Bone marrow (tissue), 2 donors: ENCODE measurements around the gene CCSER2.

Experiments used
- DNase-seq, 2 donors: peaks; one replicate each; lab custom pipeline; 2025; lab: John Stamatoyannopoulos, UW

The CCSER2 gene

DNA sequence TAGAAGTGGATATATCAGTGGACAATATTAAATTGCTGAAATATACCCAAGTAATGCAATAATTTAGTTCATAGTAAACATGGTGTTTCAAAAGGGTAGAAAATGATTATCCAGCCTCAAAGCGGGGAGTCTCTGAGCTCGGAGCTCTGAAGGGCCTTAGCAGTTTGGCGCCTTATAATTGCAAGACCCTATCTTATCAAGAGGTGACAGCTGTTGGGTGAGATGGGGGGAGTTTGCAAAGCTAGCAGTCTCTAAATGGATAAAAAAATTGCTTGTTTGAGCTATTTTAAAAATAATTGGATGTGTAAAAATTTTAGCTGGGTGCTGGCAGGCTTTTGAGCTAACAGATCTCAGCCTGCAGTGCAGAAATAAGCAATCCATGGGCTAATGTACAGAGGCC, 219.2 kb downstream of the CCSER2 start:
- no peak for DNase-seq

DNA sequence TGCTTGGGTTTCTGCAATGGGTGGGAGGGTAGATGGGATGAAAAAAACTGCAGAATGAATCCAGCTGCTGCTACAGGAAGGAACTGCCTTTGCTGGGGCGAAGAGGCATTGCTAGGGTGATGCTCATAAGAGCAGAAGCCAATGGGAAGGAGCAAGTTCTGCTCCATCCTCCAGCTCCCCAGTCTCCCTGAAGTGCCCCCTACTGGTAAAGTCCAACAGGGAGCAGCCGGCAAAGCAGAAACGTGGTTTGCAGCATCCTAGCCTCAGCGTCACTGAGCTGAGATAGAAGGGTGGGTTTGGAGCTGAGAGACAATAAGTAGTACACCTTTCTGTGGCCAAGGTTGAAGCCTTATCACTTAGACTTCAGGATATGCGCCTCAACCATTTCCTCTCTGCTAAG, 220.5 kb downstream of the CCSER2 start:
- no peak for DNase-seq

DNA sequence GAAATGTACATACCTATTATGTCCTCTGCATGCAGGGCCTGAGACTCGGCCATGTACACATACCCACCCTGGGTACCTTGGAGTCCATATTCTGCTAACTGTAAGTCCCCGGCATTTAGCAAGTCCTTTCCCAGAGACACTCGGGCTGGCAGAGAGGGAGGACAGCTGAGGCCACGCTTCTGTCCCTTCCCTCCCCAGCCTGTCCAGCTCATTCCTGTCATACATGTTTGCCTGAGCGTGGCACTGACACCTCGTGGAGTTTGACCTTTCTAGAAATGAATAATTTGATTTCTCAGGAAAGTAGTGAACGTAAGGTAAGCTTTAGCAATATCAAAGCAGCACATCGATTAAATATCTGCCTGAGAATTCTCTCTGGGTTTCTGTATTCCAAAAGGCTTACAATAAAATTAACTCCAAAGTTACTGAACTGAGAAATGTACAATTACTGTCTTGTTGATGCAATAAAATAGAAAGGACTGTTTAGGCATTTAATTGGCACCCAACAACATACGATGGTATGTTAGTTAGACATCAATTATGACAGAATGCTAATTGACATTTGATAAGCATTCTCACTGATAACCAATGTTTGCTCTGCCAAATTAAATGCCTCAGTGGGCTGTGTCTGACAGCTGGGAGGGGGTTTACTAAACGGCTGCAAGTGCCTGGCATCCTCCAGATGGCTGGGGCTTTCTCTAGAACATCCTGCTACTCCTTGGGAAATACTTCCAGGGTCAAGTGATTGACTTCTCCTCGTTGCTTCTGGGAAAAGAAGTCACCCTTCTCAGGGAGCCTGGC, 221.2 kb downstream of the CCSER2 start:
- no peak for DNase-seq

DNA sequence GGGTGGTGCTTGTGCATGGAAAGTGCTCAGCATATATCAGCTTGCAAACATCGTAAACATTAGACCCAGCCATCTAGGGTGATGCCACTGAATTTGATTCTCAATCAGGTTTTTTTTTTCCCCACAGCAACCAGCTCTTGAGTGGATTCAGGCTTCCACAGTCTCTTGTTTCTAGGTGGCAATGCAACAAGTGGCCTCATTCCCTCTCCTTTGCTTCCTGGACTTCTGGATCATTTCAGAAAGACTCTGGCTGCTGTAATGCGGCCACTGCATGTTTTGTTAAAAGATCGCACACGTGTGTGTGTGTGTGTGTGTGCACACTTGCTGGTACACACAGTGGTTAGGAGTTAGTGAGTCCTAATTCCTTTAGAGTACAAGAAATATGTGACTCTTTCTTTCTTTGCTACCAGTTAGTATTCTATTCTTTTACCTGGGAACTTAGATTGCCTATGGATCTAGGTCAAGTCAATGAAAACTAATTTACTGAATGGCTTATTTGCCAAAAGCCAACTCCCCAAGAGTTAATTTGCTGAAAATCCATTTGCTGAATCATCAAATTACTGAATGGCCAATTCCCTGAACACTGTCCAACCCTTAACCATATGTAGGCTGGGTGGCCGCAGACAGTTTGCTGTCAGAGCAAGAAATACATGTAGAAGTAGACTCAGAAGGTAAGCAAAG, 222.5 kb downstream of the CCSER2 start:
- DNase-seq: no peak

DNA sequence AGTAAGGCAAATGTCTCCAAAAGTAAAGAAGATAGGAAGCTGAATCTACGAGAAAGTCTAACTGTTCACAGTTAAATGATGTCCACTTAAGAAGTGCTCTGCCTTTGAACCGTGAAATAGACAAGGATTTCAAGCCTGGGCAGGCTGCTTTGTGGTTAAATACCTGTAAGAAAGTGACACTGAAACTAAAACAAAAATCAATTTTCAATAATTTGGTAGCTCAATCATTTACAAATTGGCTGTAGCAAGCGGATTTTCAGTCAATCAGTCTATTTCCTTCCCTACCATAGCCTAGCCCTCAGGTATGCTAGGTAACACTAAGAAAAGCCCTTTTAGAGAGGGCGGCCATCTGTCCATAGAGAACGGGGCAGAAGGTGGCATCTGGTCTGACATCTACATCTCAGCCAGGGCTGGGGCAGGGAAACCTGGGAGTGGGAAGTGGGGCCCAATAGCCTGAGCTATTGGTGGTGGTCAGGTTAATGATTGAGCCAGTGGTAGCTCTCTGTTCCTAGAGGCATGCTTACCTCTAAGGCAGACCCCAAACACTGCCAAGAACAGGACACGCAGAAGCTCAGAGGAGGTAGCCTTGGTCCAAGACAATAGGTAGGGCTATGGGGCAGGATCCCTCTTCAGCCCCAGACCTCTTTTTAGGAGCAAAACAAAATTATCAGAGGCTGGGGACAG, 223.2 kb downstream of the CCSER2 start:
- no peak for DNase-seq

DNA sequence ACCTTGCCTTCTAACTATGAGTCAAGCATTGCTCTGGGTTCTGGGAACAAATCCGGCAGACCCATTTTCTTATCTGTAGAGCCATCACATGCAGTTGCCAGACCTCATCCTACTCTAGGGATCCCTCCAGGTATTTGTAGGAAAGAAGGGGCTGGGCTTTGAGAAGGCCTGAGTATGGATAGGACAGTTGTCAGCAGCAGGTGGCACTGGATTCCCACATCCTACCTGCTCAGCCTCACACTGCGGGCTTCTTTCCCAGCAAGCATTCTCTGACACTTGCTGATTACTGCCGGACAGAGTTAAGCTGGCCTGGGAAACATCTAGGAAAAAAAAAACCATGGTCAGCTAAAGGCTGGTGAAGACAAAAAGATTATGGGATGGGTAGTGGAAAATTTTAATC, 224.1 kb downstream of the CCSER2 start:
- no peak for DNase-seq

DNA sequence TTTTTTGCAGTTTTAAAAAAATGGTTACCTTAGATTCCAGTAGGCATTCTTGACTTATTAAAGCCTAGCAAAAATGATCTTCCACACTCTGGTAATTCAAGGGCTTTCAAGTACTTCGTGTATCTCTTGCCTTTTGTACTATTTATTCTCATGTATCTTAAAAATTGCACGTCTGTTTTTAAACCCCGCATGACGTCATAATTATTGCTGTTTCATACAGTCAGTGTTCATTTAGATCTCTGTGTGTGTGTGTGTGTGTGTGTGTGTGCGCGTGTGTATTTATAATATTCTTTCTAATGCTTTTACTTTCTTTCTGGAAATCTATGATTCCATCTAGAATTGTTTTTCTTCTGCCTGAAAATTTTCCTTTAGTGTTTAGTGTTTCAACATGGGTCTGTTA, 234.2 kb downstream of the CCSER2 start:
- no peak for DNase-seq

DNA sequence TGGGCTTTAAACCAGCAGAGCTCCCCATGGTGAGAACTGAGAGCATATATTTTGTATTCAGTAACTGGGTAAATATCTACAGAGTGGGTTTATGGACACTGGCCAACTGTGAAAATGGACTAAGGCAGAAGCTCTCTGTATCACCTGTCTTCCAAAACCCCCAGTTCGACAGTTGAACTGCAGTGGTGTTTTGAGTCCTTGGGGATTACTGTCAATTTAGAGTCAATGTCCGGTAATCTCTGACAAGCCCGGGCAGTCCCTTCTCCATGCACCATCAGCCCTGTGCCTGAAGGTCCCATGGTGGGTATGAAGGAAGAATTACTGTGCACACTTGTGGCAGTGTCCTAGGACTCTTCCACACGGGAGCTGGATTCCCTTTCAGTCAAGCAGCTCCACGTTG, 235.0 kb downstream of the CCSER2 start:
- no peak for DNase-seq

DNA sequence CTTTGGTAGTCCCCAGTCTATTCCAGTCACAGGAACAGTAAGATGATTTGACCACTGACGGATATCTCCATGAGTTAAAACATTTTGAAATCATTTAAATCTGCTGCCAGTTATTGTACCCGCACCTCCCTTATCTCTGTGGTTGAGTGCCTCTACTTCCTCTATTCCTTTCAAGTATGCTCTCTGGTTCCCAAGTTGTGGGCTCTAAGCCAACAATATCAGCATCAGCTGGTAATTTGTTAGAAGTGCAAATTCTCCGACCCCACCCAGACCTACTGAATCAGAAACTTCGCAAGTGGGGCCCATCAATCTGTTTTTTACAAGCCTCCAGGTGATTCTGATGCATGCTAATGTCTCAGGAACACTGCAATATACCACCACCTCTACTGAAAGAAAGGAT, 235.5 kb downstream of the CCSER2 start:
- no peak for DNase-seq

DNA sequence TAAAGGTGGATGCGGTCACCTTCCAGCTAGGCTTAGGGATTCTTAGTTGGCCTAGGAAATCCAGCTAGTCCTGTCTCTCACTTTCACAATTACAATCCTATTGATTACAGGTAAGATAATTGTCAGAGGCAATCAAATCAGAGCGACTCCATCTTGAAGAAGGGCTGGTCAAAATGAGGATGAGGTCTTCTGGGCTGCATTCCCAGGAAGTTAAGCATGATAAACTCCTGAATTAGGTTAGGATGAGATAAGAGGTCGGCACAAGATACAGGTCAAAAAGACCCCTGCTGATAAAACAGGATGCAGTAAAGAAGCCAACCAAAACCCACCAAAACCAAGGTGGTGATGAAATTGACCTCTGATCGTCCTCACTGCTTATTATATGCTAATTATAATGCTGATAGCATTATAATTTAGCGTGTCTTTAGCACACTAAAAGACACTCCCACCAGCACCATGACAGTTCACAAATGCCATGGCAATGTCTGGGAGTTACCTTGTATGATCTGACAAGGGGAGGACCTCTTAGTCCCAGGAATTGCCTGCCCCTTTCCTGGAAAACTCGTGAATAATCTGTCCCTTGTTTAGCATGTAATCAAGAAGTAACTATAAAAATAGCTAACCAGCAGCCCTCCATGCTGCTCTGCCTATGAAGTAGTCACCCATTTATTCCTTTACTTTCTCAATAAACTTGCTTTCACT, 237.6 kb downstream of the CCSER2 start:
- DNase-seq: no peak

DNA sequence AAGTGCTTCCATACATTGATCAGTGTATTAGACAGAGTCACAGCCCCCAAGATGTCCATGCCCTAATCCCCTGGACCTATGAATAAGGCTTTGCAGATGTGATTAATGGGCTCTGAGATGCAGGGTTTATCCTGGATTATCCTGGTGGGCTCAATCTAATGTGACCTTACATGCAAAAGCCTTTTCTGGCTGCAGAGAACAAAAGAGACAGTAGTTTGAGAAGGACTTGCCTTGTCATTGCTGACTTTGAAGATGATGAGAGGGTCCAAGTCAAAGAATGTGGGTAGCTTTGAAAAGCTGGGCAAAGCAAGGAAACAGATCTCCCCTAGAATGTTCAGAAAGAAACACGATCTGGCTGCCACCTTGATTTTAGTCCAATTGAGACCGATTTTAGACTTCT, 238.7 kb downstream of the CCSER2 start:
- DNase-seq: no peak
